ENCODE measurements around the gene DNMT1. TPM values are rescaled to one million over a fixed set of nuclear protein-coding genes. Genes with fewer than 3 reads are reported as not detected.

Gene DNMT1
- total RNA-seq, 1 experiment from 2014 or later, result 117 TPM

GRCh38 chr19:10109528-10109927 is 85.2 kb downstream of the DNMT1 start:
- Histone ChIP-seq H3K9me3 (ENCODE audit: insufficient read depth, low read depth) (no peaks in the 10 kb centered on the region), H3K36me3 (ENCODE audit: low read depth) (peaks cover 34% of the 10 kb centered on the region), H3K9me2 (ENCODE audit: insufficient read depth) (no peaks in the 10 kb centered on the region), H3K4me2 (no peak overlapping the region), H3K27me3 (ENCODE audit: insufficient read depth, low read depth) (no peaks in the 10 kb centered on the region), H3K79me2 (ENCODE audit: low read depth) (peaks cover 35% of the 10 kb centered on the region), H4K20me1 (ENCODE audit: insufficient read depth) (peaks cover 55% of the 10 kb centered on the region), H2AFZ (no peak overlapping the region), H3K4me3 (no peak overlapping the region), H3K4me1 (replicated peaks; ENCODE audit: insufficient read depth) (peaks cover 9% of the 10 kb centered on the region), H3F3A (ENCODE audit: insufficient read depth, low read depth) (peaks cover 72% of the 10 kb centered on the region), H3K27ac (no peak overlapping the region)
- BruUV-seq (replicated peaks), result no TSS peak
- POLR2A ChIA-PET (ENCODE audit: unreplicated experiment), result no interaction called here
- CTCF ChIA-PET, result no interaction called here
- DNase-seq, result no peak
- intact Hi-C loops (cut with micrococcal nuclease; ENCODE audit: unreplicated experiment), result loop anchor here (10.0 kb wide), 1 partner anchor 175 kb away; the partner anchor contains the start of gene OLFM2
- TF ChIP-seq EZH2 (IDR thresholded peaks at IDR 0.05; ENCODE audit: low read depth) (no peak), CTCF (conservative IDR thresholded peaks at IDR 0.05) (no peak)

GRCh38 chr19:10107817-10108367 is 86.9 kb downstream of the DNMT1 start:
- Histone ChIP-seq H3K4me2 (peak overlapping the region; percentile 88), H4K20me1 (ENCODE audit: insufficient read depth) (peaks cover 39% of the 10 kb centered on the region), H3K9me3 (ENCODE audit: insufficient read depth, low read depth) (no peaks in the 10 kb centered on the region), H3K79me2 (ENCODE audit: low read depth) (peaks cover 35% of the 10 kb centered on the region), H3F3A (ENCODE audit: insufficient read depth, low read depth) (peaks cover 56% of the 10 kb centered on the region), H3K36me3 (ENCODE audit: low read depth) (peaks cover 34% of the 10 kb centered on the region), H2AFZ (no peak overlapping the region), H3K27me3 (ENCODE audit: insufficient read depth, low read depth) (no peaks in the 10 kb centered on the region), H3K9me2 (ENCODE audit: insufficient read depth) (no peaks in the 10 kb centered on the region), H3K4me1 (replicated peaks; ENCODE audit: insufficient read depth) (peaks cover 9% of the 10 kb centered on the region), H3K27ac (no peak overlapping the region), H3K4me3 (peak overlapping the region; percentile 98; the same call in 1 of the 2 replicates)
- no peak for DNase-seq
- ChIA-PET POLR2A (ENCODE audit: unreplicated experiment) (interaction anchor here (0.5 to 0.7 kb wide), 2 partner anchors 27 to 187 kb away, joined by 4 to 9 read pairs; no protein-coding TSS in a partner anchor), CTCF (interaction anchor here (0.7 kb wide), 1 partner anchor 272 kb away, joined by 4 read pairs; the partner anchor contains the start of gene TYK2)
- intact Hi-C loops (cut with micrococcal nuclease; ENCODE audit: unreplicated experiment), result loop anchor here (10.0 kb wide), 1 partner anchor 173 kb away; the partner anchor contains the start of gene OLFM2
- no peak for TF ChIP-seq CTCF (conservative IDR thresholded peaks at IDR 0.05)
- no peak for TF ChIP-seq EZH2 (IDR thresholded peaks at IDR 0.05; ENCODE audit: low read depth)
- BruUV-seq (replicated peaks), result no TSS peak

DNA sequence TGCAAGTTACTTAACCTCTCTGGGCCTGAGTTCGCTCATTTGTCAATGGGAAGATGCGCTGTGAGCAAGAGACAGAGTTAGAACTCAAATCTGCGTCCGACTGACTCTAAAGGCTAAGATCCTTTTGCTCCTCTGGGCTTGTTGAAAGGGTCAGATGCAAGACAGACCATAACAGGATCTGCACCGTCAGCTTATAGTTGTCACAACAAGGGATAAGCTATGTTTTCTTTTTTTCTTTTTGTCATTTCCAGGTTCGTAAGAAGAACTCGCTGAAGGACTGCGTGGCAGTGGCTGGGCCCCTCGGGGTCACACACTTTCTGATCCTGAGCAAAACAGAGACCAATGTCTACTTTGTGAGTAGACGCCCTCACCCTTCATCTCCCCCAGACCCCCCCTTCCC is 87.5 kb downstream of the DNMT1 start:
- POLR2A ChIA-PET (ENCODE audit: unreplicated experiment), result no interaction called here
- Histone ChIP-seq H3K9me3 (ENCODE audit: insufficient read depth, low read depth) (no peaks in the 10 kb centered on the region), H3K27ac (0 out of 2 replicates have a peak overlapping the region, but pooled peaks have one; percentile 48), H3F3A (ENCODE audit: insufficient read depth, low read depth) (peaks cover 50% of the 10 kb centered on the region), H3K4me1 (replicated peaks; ENCODE audit: insufficient read depth) (peaks cover 9% of the 10 kb centered on the region), H3K4me2 (peak overlapping the region; percentile 88), H3K27me3 (ENCODE audit: insufficient read depth, low read depth) (no peaks in the 10 kb centered on the region), H2AFZ (no peak overlapping the region), H4K20me1 (ENCODE audit: insufficient read depth) (peaks cover 33% of the 10 kb centered on the region), H3K9me2 (ENCODE audit: insufficient read depth) (no peaks in the 10 kb centered on the region), H3K36me3 (ENCODE audit: low read depth) (peaks cover 34% of the 10 kb centered on the region), H3K4me3 (peak overlapping the region; percentile 98), H3K79me2 (ENCODE audit: low read depth) (peaks cover 35% of the 10 kb centered on the region)
- no peak for DNase-seq
- no peak for TF ChIP-seq CTCF (conservative IDR thresholded peaks at IDR 0.05)
- TF ChIP-seq EZH2 (IDR thresholded peaks at IDR 0.05; ENCODE audit: low read depth), result no peak
- BruUV-seq (replicated peaks), result no TSS peak
- CTCF ChIA-PET, result no interaction called here
- intact Hi-C loops (cut with micrococcal nuclease; ENCODE audit: unreplicated experiment), result loop anchor here (10.0 kb wide), 1 partner anchor 172 kb away; the partner anchor contains the start of gene OLFM2
